IPS DF 4.7 (cell line): ENCODE results near the gene NDUFB7.
"Not testable (repeated sequence)": the region's sequence is repeated elsewhere in the genome, so short reads cannot be mapped to it uniquely, and the experiment has no call there.

Source experiments
- DNase-seq: peaks from one replicate; pipeline ENCODE4 v3.0.0-alpha.2; 2013; ENCODE audit warnings: low spot score; ENCODE audit errors: extremely low read depth

Gene NDUFB7

GRCh38 chr19:14553939-14554243, 18.0 kb downstream of the NDUFB7 start:
- DNase-seq, result no peak

- no peak for DNase-seq
These were observed 18.6 kb downstream of the NDUFB7 start for GRCh38 chr19:14553042-14553938.

GRCh38 chr19:14552006-14552360, 19.9 kb downstream of the NDUFB7 start:
- not testable (repeated sequence) for DNase-seq

GRCh38 chr19:14551134-14552005, 20.5 kb downstream of the NDUFB7 start:
- DNase-seq, result not testable (repeated sequence)

GRCh38 chr19:14550201-14550754, 21.6 kb downstream of the NDUFB7 start:
- no peak for DNase-seq

GRCh38 chr19:14545716-14546082, 26.2 kb downstream of the NDUFB7 start:
- no peak for DNase-seq

GRCh38 chr19:14544977-14545715, 26.7 kb downstream of the NDUFB7 start:
- DNase-seq, result no peak

- DNase-seq, result no peak
These were observed 27.8 kb downstream of the NDUFB7 start for GRCh38 chr19:14544047-14544446.

- DNase-seq, result no peak
These were observed 29.0 kb downstream of the NDUFB7 start for GRCh38 chr19:14542711-14543328.

GRCh38 chr19:14541979-14542378, 29.9 kb downstream of the NDUFB7 start:
- DNase-seq, result not testable (repeated sequence)

- no peak for DNase-seq
These were observed 30.9 kb downstream of the NDUFB7 start for GRCh38 chr19:14540741-14541525.

GRCh38 chr19:14536926-14537692, 34.8 kb downstream of the NDUFB7 start:
- DNase-seq, result no peak

- no peak for DNase-seq
These were observed 38.4 kb downstream of the NDUFB7 start for GRCh38 chr19:14533450-14533849.

GRCh38 chr19:14530506-14530905, 41.4 kb downstream of the NDUFB7 start:
- DNase-seq, result no peak

GRCh38 chr19:14530005-14530348, 41.9 kb downstream of the NDUFB7 start:
- DNase-seq, result no peak

- DNase-seq, result peak; percentile 97
These were observed 42.4 kb downstream of the NDUFB7 start, which contains the start of gene TECR for GRCh38 chr19:14529254-14530004. Gene TECR, plus strand, starts transcription at chr19:14529594. Its CDS starts 103 bp downstream, at chr19:14529697.

- no peak for DNase-seq
These were observed 43.2 kb downstream of the NDUFB7 start for GRCh38 chr19:14528419-14529253.

- DNase-seq, result no peak
These were observed 45.4 kb downstream of the NDUFB7 start for GRCh38 chr19:14526423-14526822.
